Right ventricle myocardium inferior (tissue), 1 donor: ENCODE data around the gene CADPS. TPM values are rescaled to one million over a fixed set of nuclear protein-coding genes. Genes with fewer than 3 reads are reported as not detected.

Source experiments
- ATAC-seq: fragments of 200-7000 bp; cut with Tn5 transposase; one replicate; pipeline ENCODE4 v1.9.1; 2020; ENCODE audit warnings: mild to moderate bottlenecking, moderate library complexity
- DNase-seq: peaks from one replicate; pipeline ENCODE4 v3.0.0; 2021; ENCODE audit errors: missing footprints
- intact Hi-C: fragments of 100-400 bp; cut with DNase I; formaldehyde crosslinking; loops from one replicate; pipeline ENCODE4 v1.11.0; 2022
- total RNA-seq: library from RNA; stranded (reverse); fragmentation: NEBNext Ultra II Directional; extraction: Animal tissue kit (Norgen Biotek cat#: 25700); gene quantifications from one replicate; pipeline ENCODE4 v1.2.1, GENCODE V29; 2021
- donor health status: DM: no; HTN: yes; CAD: no; lungs with severe emphysema.

Gene CADPS
- total RNA-seq, 1 donor from 2014 or later, result 10.4 TPM

GRCh38 chr3:62521464-62522105 is 353.6 kb downstream of the CADPS start:
- DNase-seq, result no peak
- intact Hi-C loops, result no loop called here
- no peak for ATAC-seq

DNA sequence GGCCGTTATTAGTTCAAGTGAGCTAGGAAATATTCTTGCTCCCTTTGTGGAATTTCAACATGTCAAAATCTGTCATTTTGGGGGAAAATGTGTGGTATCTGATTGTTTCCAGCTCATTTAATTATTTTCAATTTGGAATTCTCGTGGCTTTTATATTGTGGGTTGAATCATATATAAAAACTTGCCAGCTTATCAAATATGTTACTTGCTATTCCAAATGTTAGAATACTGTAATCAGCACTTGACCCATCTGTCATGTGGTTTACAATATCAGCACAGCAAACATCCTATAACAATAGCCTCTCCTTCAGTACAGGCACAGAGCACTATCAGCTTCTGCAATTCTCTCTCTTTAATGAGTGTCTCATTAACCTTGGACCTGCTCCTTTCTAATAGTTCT is 371.7 kb downstream of the CADPS start:
- intact Hi-C loops, result no loop called here
- ATAC-seq (no peak), DNase-seq (no peak)

DNA sequence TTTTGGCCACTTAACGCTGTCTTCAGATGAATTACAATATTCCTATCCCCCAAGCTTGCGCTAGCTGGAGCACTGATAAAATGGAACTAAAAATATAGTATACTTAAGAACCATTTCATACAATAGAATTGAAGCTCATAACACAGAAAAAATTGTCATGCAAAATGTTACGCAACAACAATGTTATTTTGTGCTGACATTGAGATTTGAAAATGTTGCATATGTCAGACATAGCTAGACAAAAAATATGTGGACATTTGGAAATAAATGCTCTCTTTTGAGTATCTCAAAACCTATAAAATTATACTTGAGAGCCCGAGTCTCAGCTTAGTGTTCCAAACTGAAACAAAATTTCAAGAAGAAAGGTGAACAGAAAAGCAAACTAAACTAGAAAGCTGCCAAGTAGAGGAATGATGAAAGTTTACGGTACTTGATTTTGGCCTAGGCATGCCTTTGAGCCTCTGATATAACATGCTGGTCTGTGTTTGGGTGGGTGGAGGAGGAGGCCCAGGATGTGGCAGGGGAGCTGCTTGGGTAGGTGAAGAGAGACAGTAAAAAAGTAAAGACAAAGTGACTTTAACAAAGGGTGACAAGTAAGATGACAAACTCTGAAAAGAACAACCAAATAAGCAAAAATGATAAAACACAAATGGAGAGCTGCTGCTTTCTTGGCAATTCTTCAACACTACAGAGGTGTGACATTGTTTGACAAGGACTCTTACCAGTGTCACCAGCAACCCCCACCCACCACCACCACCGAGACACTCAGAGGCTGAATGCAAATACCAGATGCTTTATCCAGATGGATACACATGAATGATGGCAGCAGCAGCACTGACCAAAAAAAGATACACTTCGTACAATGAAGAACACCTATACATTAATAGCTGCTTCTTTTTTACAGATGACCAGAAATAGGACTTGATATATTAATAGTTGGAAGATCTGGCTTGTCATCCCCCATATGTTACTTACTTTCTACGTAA is 372.6 kb downstream of the CADPS start:
- ATAC-seq (no peak), DNase-seq (no peak)
- intact Hi-C loops, result no loop called here

GRCh38 chr3:62501289-62501668 is 373.9 kb downstream of the CADPS start:
- DNase-seq (no peak), ATAC-seq (no peak)
- intact Hi-C loops, result no loop called here

GRCh38 chr3:62500556-62501288 is 374.5 kb downstream of the CADPS start:
- DNase-seq (no peak), ATAC-seq (no peak)
- intact Hi-C loops, result no loop called here

- ATAC-seq (no peak), DNase-seq (no peak)
- intact Hi-C loops, result no loop called here
These were observed 378.1 kb downstream of the CADPS start for GRCh38 chr3:62497156-62497555.

DNA sequence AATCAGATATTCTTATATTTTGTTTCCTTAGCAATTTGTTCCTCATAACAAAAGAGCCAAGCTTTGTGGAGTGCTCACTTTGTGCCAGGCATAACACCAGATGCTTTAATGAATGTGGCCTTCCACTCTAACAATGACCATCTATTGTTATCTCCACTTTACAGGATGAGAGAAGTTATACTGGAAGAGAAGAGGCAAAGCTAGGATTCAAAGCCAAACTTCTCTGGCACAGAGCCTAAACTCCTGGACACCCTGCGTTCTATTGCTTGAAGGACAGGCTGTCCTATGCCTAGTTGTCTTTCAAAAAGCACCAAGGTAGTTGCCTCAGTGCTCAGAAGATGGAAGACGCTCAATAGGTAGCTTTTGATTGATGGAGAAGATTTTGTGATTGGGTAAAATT is 378.7 kb downstream of the CADPS start:
- ATAC-seq, result peak; percentile 44
- intact Hi-C loops, result no loop called here
- no peak for DNase-seq

GRCh38 chr3:62493109-62493801 is 382.0 kb downstream of the CADPS start:
- intact Hi-C loops, result no loop called here
- DNase-seq (no peak), ATAC-seq (no peak)

GRCh38 chr3:62482961-62483360 is 392.3 kb downstream of the CADPS start:
- ATAC-seq (no peak), DNase-seq (no peak)
- intact Hi-C loops, result no loop called here

- intact Hi-C loops, result no loop called here
- DNase-seq (no peak), ATAC-seq (no peak)
These were observed 393.3 kb downstream of the CADPS start for GRCh38 chr3:62481962-62482361.

GRCh38 chr3:62480056-62480455 is 395.2 kb downstream of the CADPS start:
- DNase-seq (no peak), ATAC-seq (no peak)
- intact Hi-C loops, result no loop called here

GRCh38 chr3:62479326-62479725 is 395.9 kb downstream of the CADPS start:
- no peak for ATAC-seq
- intact Hi-C loops, result no loop called here

GRCh38 chr3:62475306-62475705 is 399.9 kb downstream of the CADPS start:
- intact Hi-C loops, result no loop called here
- no peak for DNase-seq
- ATAC-seq, result no peak

More at GRCh38 chr3:62479326-62479725, 395.9 kb downstream of the CADPS start:
- DNase-seq, result no peak

- DNase-seq (no peak), ATAC-seq (no peak)
- intact Hi-C loops, result no loop called here
These were observed 407.1 kb downstream of the CADPS start for GRCh38 chr3:62467966-62468722.

- DNase-seq (no peak), ATAC-seq (no peak)
- intact Hi-C loops, result no loop called here
These were observed 412.4 kb downstream of the CADPS start for GRCh38 chr3:62462788-62463187.

GRCh38 chr3:62462104-62462762 is 413.0 kb downstream of the CADPS start:
- intact Hi-C loops, result no loop called here
- DNase-seq (no peak), ATAC-seq (no peak)

DNA sequence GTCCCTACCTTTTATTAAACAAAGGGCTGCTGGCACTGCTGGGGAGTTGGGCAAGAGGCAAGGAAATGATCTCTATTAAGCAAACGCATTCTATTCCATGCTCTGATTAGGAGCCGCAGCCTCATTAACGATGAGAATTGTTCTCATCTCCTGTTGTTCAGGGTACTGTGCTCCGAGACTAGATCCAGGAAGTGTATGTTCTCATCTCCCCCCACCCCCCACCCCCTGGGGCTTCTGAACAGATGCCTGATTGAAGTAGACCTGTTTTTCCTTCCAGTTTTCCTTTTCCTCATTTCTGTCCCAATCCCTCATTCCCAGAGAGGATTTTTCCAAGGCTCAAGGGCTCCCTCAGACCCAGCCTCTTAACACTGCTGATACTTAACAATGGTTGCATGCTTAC is 420.3 kb downstream of the CADPS start:
- ATAC-seq, result no peak
- intact Hi-C loops, result no loop called here
- no peak for DNase-seq

DNA sequence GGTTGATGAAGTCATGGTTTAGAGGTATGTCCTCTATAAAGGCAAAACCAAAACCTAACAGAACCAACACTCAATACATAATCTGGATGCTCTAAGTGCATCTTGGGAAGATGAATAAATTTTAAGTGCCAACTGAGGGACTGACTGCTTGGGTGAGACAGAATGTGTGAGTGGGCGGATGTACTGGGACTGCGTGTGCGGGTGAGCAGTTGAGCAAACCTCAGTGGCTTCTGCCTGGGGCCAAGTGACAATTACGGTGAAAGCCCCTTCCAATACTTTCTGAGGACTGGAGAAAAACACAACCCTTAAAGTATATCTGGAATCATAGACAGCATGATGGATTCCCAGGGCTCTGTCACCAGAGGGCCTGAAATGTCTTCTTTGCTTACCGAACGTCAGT is 421.8 kb downstream of the CADPS start:
- intact Hi-C loops, result no loop called here
- DNase-seq (no peak), ATAC-seq (no peak)
